Cardiac fibroblast (primary cell): ENCODE data around the gene WDR7.

Experiments used
- DNase-seq, 2 donors: peaks; one replicate each; pipeline versions ENCODE4 v3.0.0 to v3.0.0-alpha.2; 2010; ENCODE audit warnings: low read depth in 2 of 2
- H3K4me3 ChIP-seq, 2 donors: replicated peaks in 1 of 2; 1 replicate in 1 of 2; 2 replicates in 1 of 2; pipeline ENCODE4 v1.5.1; 2011; ENCODE audit warnings: low read depth in 2 of 2, low read length in 2 of 2, mild to moderate bottlenecking in 2 of 2, moderate library complexity in 1 of 2
- CTCF ChIP-seq: IDR thresholded peaks from one replicate; pipeline ENCODE4 v1.5.1; 2011; ENCODE audit warnings: low read depth, mild to moderate bottlenecking, low read length, inconsistent platforms

Gene WDR7

GRCh38 chr18:56775701-56776100, 124.5 kb downstream of the WDR7 start:
- H3K4me3 ChIP-seq, result no peak overlapping the region
- TF ChIP-seq CTCF, result no peak
- no peak for DNase-seq

- TF ChIP-seq CTCF, result no peak
- no peak overlapping the region for H3K4me3 ChIP-seq
- DNase-seq, result no peak
These were observed 136.2 kb downstream of the WDR7 start for GRCh38 chr18:56787390-56787789.

- peak; percentile 60 to 62 for DNase-seq
- no peak overlapping the region for H3K4me3 ChIP-seq
- peak; percentile 54 for TF ChIP-seq CTCF
These were observed 138.1 kb downstream of the WDR7 start for GRCh38 chr18:56789004-56789888.

- DNase-seq, result no peak
- no peak for TF ChIP-seq CTCF
- no peak overlapping the region for H3K4me3 ChIP-seq
These were observed 138.7 kb downstream of the WDR7 start for GRCh38 chr18:56789889-56790180.

GRCh38 chr18:56795381-56795780, 144.2 kb downstream of the WDR7 start:
- no peak overlapping the region for H3K4me3 ChIP-seq
- TF ChIP-seq CTCF, result no peak
- DNase-seq, result peak; percentile 7 to 27

- H3K4me3 ChIP-seq, result no peak overlapping the region
- peak; percentile 7 to 31 for DNase-seq
- TF ChIP-seq CTCF, result no peak
These were observed 148.6 kb downstream of the WDR7 start for GRCh38 chr18:56799756-56800155.

- no peak for TF ChIP-seq CTCF
- no peak overlapping the region for H3K4me3 ChIP-seq
- no peak for DNase-seq
These were observed 151.9 kb downstream of the WDR7 start for GRCh38 chr18:56803051-56803450.
